ENCODE data around the gene RASGRF2. TPM values are rescaled to one million over a fixed set of nuclear protein-coding genes. Genes with fewer than 3 reads are reported as not detected.

Gene RASGRF2
- total RNA-seq, 1 experiment from 2014 or later: 9.1 TPM

- intact Hi-C loops (cut with micrococcal nuclease; ENCODE audit: unreplicated experiment): no loop called here
- Histone ChIP-seq H3K4me3 (ENCODE audit: low read depth, low read length, poor library complexity, severe bottlenecking) (no peak overlapping the region), H3K27ac (ENCODE audit: low read depth, low read length, poor library complexity, severe bottlenecking) (no peak overlapping the region), H3K4me1 (ENCODE audit: insufficient read depth, low read length, poor library complexity, severe bottlenecking) (peaks cover 9% of the 10 kb centered on the region), H3K9me3 (ENCODE audit: low read depth, low read length, poor library complexity, severe bottlenecking) (no peaks in the 10 kb centered on the region), H3K27me3 (replicated peaks; ENCODE audit: insufficient read depth, low read depth, low read length, poor library complexity) (no peaks in the 10 kb centered on the region), H3K36me3 (ENCODE audit: insufficient read depth, low read length, poor library complexity, severe bottlenecking) (no peaks in the 10 kb centered on the region)
- ChIA-PET CTCF (no interaction called here), POLR2A (ENCODE audit: low non-redundant PET) (no interaction called here)
- no TSS peak for BruUV-seq (replicated peaks)
- no peak for DNase-seq (ENCODE audit: low spot score)
- TF ChIP-seq EZH2 (IDR thresholded peaks at IDR 0.05; ENCODE audit: borderline replicate concordance, low read depth, low read length, poor library complexity, severe bottlenecking) (no peak), CTCF (conservative IDR thresholded peaks at IDR 0.05; ENCODE audit: low read depth, low read length) (no peak)
Observed at GRCh38 chr5:80988419-80988935, 28.3 kb downstream of the RASGRF2 start.

- no TSS peak for BruUV-seq (replicated peaks)
- intact Hi-C loops (cut with micrococcal nuclease; ENCODE audit: unreplicated experiment): no loop called here
- TF ChIP-seq CTCF (conservative IDR thresholded peaks at IDR 0.05; ENCODE audit: low read depth, low read length) (no peak), EZH2 (IDR thresholded peaks at IDR 0.05; ENCODE audit: borderline replicate concordance, low read depth, low read length, poor library complexity, severe bottlenecking) (no peak)
- Histone ChIP-seq H3K27me3 (replicated peaks; ENCODE audit: insufficient read depth, low read depth, low read length, poor library complexity) (no peaks in the 10 kb centered on the region), H3K27ac (ENCODE audit: low read depth, low read length, poor library complexity, severe bottlenecking) (no peak overlapping the region), H3K36me3 (ENCODE audit: insufficient read depth, low read length, poor library complexity, severe bottlenecking) (no peaks in the 10 kb centered on the region), H3K9me3 (ENCODE audit: low read depth, low read length, poor library complexity, severe bottlenecking) (no peaks in the 10 kb centered on the region), H3K4me3 (ENCODE audit: low read depth, low read length, poor library complexity, severe bottlenecking) (no peak overlapping the region), H3K4me1 (ENCODE audit: insufficient read depth, low read length, poor library complexity, severe bottlenecking) (peaks cover 9% of the 10 kb centered on the region)
- no peak for DNase-seq (ENCODE audit: low spot score)
- CTCF ChIA-PET: no interaction called here
- POLR2A ChIA-PET (ENCODE audit: low non-redundant PET): no interaction called here
Observed at GRCh38 chr5:80989883-80990282, 29.7 kb downstream of the RASGRF2 start.

GRCh38 chr5:80990527-80990926, 30.4 kb downstream of the RASGRF2 start:
- TF ChIP-seq EZH2 (IDR thresholded peaks at IDR 0.05; ENCODE audit: borderline replicate concordance, low read depth, low read length, poor library complexity, severe bottlenecking): no peak
- TF ChIP-seq CTCF (conservative IDR thresholded peaks at IDR 0.05; ENCODE audit: low read depth, low read length): no peak
- H3K4me3 ChIP-seq (ENCODE audit: low read depth, low read length, poor library complexity, severe bottlenecking): no peak overlapping the region
- intact Hi-C loops (cut with micrococcal nuclease; ENCODE audit: unreplicated experiment): no loop called here
- POLR2A ChIA-PET (ENCODE audit: low non-redundant PET): no interaction called here
- no peak overlapping the region for H3K27ac ChIP-seq (ENCODE audit: low read depth, low read length, poor library complexity, severe bottlenecking)
- no TSS peak for BruUV-seq (replicated peaks)
- peaks cover 5% of the 10 kb centered on the region for H3K4me1 ChIP-seq (ENCODE audit: insufficient read depth, low read length, poor library complexity, severe bottlenecking)
- CTCF ChIA-PET: no interaction called here
- H3K9me3 ChIP-seq (ENCODE audit: low read depth, low read length, poor library complexity, severe bottlenecking): no peaks in the 10 kb centered on the region
- DNase-seq (ENCODE audit: low spot score): no peak
- H3K36me3 ChIP-seq (ENCODE audit: insufficient read depth, low read length, poor library complexity, severe bottlenecking): no peaks in the 10 kb centered on the region
- H3K27me3 ChIP-seq (replicated peaks; ENCODE audit: insufficient read depth, low read depth, low read length, poor library complexity): no peaks in the 10 kb centered on the region

Data from A673 (cell line).